ENCODE data around the gene KCNAB1. TPM values are rescaled to one million over a fixed set of nuclear protein-coding genes. Genes with fewer than 3 reads are reported as not detected.
"Not testable (repeated sequence)": the region's sequence is repeated elsewhere in the genome, so short reads cannot be mapped to it uniquely, and the experiment has no call there.

Gene KCNAB1
- total and polyA plus RNA-seq, 4 donors: 0.16 to 2.4 (median 0.72) TPM

- no peaks in the 10 kb centered on the region for H3K9me3 ChIP-seq (ENCODE audit: control insufficient read depth in 4 of 4, insufficient read depth in 3 of 4, low read length in 3 of 4)
- no peaks in the 10 kb centered on the region for H3K36me3 ChIP-seq (ENCODE audit: control insufficient read depth in 4 of 4, insufficient read depth in 4 of 4, low read length in 4 of 4)
- WGBS, 2 donors: 70 to 80% methylated on average over 6 of the region's 6 CpGs
- no peak for TF ChIP-seq CTCF (IDR thresholded peaks at IDR 0.05; ENCODE audit: control extremely low read depth, extremely low read depth)
- no peak for DNase-seq
- no peak overlapping the region for H3K4me3 ChIP-seq
- H3K4me1 ChIP-seq (ENCODE audit: control insufficient read depth in 5 of 5, insufficient read depth in 5 of 5, low read length in 5 of 5): no peaks in the 10 kb centered on the region
- no peak overlapping the region for H3K9ac ChIP-seq (ENCODE audit: insufficient read depth in 1 of 2, low read length in 2 of 2)
- no peaks in the 10 kb centered on the region for H3K27me3 ChIP-seq (ENCODE audit: control insufficient read depth in 3 of 3, insufficient read depth in 3 of 3, low read length in 2 of 3)
- no peak for ATAC-seq (ENCODE audit: insufficient read depth, low FRiP score)
- no peak overlapping the region for H3K27ac ChIP-seq (ENCODE audit: low read depth in 1 of 2, low read length in 1 of 2)
These were observed 106.5 kb downstream of the KCNAB1 start for GRCh38 chr3:156226676-156227420.

DNA sequence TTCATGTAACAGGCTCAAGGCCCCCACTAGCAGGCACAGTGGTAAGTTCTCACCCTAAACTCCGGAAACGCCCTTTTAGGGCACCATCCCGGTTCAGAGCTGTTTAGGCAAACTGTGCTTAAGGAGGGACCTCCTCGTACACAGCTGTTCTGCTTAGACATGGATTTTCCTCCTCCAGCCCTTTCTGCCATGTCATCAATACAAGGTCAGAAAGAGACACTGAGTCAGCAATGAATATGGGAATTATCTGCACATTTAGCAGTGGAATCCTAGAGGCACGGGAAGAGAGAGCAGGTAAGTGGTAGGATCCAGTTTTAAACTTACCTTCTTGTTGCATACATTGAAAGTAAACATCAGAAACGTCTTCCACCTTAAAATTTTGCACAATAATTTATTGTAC is 107.3 kb downstream of the KCNAB1 start:
- TF ChIP-seq CTCF (IDR thresholded peaks at IDR 0.05; ENCODE audit: control extremely low read depth, extremely low read depth): no peak
- no peak overlapping the region for H3K4me3 ChIP-seq
- no peak for ATAC-seq (ENCODE audit: insufficient read depth, low FRiP score)
- H3K27me3 ChIP-seq (ENCODE audit: control insufficient read depth in 3 of 3, insufficient read depth in 3 of 3, low read length in 2 of 3): no peaks in the 10 kb centered on the region
- no peaks in the 10 kb centered on the region for H3K36me3 ChIP-seq (ENCODE audit: control insufficient read depth in 4 of 4, insufficient read depth in 4 of 4, low read length in 4 of 4)
- 75 to 85% methylated on average over 6 of the region's 6 CpGs for WGBS, 2 donors
- no peaks in the 10 kb centered on the region for H3K9me3 ChIP-seq (ENCODE audit: control insufficient read depth in 4 of 4, insufficient read depth in 3 of 4, low read length in 3 of 4)
- no peak overlapping the region for H3K9ac ChIP-seq (ENCODE audit: insufficient read depth in 1 of 2, low read length in 2 of 2)
- no peaks in the 10 kb centered on the region for H3K4me1 ChIP-seq (ENCODE audit: control insufficient read depth in 5 of 5, insufficient read depth in 5 of 5, low read length in 5 of 5)
- no peak overlapping the region for H3K27ac ChIP-seq (ENCODE audit: low read depth in 1 of 2, low read length in 1 of 2)
- no peak for DNase-seq

GRCh38 chr3:156230278-156230900 is 110.0 kb downstream of the KCNAB1 start:
- ATAC-seq (ENCODE audit: insufficient read depth, low FRiP score) (no peak), DNase-seq (no peak)
- H3K27ac ChIP-seq (ENCODE audit: low read depth in 1 of 2, low read length in 1 of 2): no peak overlapping the region
- no peaks in the 10 kb centered on the region for H3K9me3 ChIP-seq (ENCODE audit: control insufficient read depth in 4 of 4, insufficient read depth in 3 of 4, low read length in 3 of 4)
- TF ChIP-seq CTCF (IDR thresholded peaks at IDR 0.05; ENCODE audit: control extremely low read depth, extremely low read depth): no peak
- no peaks in the 10 kb centered on the region for H3K4me1 ChIP-seq (ENCODE audit: control insufficient read depth in 5 of 5, insufficient read depth in 5 of 5, low read length in 5 of 5)
- no peaks in the 10 kb centered on the region for H3K27me3 ChIP-seq (ENCODE audit: control insufficient read depth in 3 of 3, insufficient read depth in 3 of 3, low read length in 2 of 3)
- no peak overlapping the region for H3K9ac ChIP-seq (ENCODE audit: insufficient read depth in 1 of 2, low read length in 2 of 2)
- no peaks in the 10 kb centered on the region for H3K36me3 ChIP-seq (ENCODE audit: control insufficient read depth in 4 of 4, insufficient read depth in 4 of 4, low read length in 4 of 4)
- 40 to 68% methylated on average over 1 of the region's 1 CpG for WGBS, 2 donors
- no peak overlapping the region for H3K4me3 ChIP-seq

GRCh38 chr3:156231221-156231620 is 110.8 kb downstream of the KCNAB1 start:
- not testable (repeated sequence) for H3K9ac ChIP-seq (ENCODE audit: insufficient read depth in 1 of 2, low read length in 2 of 2); ATAC-seq (ENCODE audit: insufficient read depth, low FRiP score); H3K36me3 ChIP-seq (ENCODE audit: control insufficient read depth in 4 of 4, insufficient read depth in 4 of 4, low read length in 4 of 4); H3K4me3 ChIP-seq; H3K27ac ChIP-seq (ENCODE audit: low read depth in 1 of 2, low read length in 1 of 2); DNase-seq; H3K27me3 ChIP-seq (ENCODE audit: control insufficient read depth in 3 of 3, insufficient read depth in 3 of 3, low read length in 2 of 3); H3K4me1 ChIP-seq (ENCODE audit: control insufficient read depth in 5 of 5, insufficient read depth in 5 of 5, low read length in 5 of 5); H3K9me3 ChIP-seq (ENCODE audit: control insufficient read depth in 4 of 4, insufficient read depth in 3 of 4, low read length in 3 of 4)
